Activated naive CD4-positive, alpha-beta T cell treated with anti-CD3 and anti-CD28 coated beads, Interleukin-2, amount 50 U/mL, for 72 hours (primary cell): Measurements from ENCODE around the gene TLDC2. TPM values are rescaled to one million over a fixed set of nuclear protein-coding genes. Genes with fewer than 3 reads are reported as not detected.
"Not testable (repeated sequence)": the region's sequence is repeated elsewhere in the genome, so short reads cannot be mapped to it uniquely, and the experiment has no call there.

Experiments
- ATAC-seq, 2 donors: fragments of 150-1000 bp; cut with Tn5 transposase; 2 replicates each; pipeline ENCODE4 v1.10.0; 2021; ENCODE audit warnings: mild to moderate bottlenecking in 2 of 2, moderate library complexity in 2 of 2
- DNase-seq, 2 donors: peaks; one replicate each; pipeline ENCODE4 v3.0.0; 2021 to 2022; ENCODE audit warnings: low spot score in 2 of 2
- H3K27ac Mint-ChIP-seq, 2 donors: one replicate each; pipeline ENCODE4 v1.8.0; 2022; ENCODE audit warnings: mild to moderate bottlenecking in 2 of 2, mixed read lengths in 2 of 2
- H3K36me3 Mint-ChIP-seq, 2 donors: one replicate each; pipeline ENCODE4 v1.8.0; 2022; ENCODE audit warnings: mixed read lengths in 2 of 2
- H3K9me3 Mint-ChIP-seq, 2 donors: one replicate each; pipeline ENCODE4 v1.8.0; 2022; ENCODE audit warnings: mixed read lengths in 2 of 2
- total RNA-seq, 2 donors: library from RNA; stranded (reverse); gene quantifications; one replicate each; pipeline ENCODE4 v1.2.3, GENCODE V29; 2022

Gene TLDC2
- total RNA-seq, 2 donors from 2014 or later = not detected

DNA sequence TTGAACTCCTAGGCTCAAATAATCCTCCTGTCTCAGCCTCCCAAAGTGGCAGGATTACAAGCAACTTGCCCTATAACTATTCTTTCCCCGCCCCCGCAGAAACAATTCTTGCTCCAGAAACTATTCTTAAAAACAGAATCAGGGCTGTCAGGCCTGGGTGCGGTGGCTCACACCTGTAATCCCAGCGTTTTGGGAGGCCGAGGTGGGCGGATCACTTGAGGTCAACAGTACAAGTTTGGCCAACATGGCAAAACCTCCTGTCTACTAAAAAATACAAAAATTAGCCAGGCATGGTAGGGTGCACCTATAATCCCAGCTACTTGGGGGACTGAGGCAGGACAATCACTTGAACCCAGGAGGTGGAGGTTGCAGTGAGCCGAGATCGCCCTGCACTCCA, 44.4 kb downstream of the TLDC2 start:
- ATAC-seq (no peak), DNase-seq (no peak)
- H3K27ac Mint-ChIP-seq = peak overlapping the region in 1 of 2 donors; percentile 54
- H3K9me3 Mint-ChIP-seq = no peaks in the 10 kb centered on the region
- H3K36me3 Mint-ChIP-seq = no peaks in the 10 kb centered on the region

- H3K27ac Mint-ChIP-seq = peak overlapping the region; percentile 72 to 92
- DNase-seq (no peak), ATAC-seq (no peak)
- H3K36me3 Mint-ChIP-seq = peaks cover 0 to 11% of the 10 kb centered on the region in 2 donors
- no peaks in the 10 kb centered on the region for H3K9me3 Mint-ChIP-seq
Measured at GRCh38 chr20:36924167-36925045, 48.5 kb downstream of the TLDC2 start.

DNA sequence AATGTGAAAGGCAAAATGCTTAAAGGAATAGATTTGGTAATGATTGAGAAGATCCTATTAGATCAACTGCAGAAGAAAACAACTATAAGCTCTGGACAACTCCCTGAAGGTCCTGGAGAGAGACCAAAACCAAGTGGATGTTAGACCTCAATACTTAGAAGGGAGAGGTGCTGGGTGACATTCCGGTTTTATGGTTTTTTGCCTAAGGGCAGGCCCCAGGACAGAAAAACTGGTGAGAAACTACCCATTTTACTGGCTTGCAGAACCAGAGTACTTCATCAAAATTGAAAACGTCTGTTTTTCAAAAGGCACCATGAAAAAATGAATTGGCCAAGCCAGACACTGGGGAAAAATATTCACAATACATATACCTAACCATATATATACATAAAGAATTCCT, 49.3 kb downstream of the TLDC2 start:
- Mint-ChIP-seq H3K27ac (no peak overlapping the region), H3K36me3 (peaks cover 0 to 19% of the 10 kb centered on the region in 2 donors), H3K9me3 (no peaks in the 10 kb centered on the region)
- ATAC-seq (no peak), DNase-seq (no peak)

DNA sequence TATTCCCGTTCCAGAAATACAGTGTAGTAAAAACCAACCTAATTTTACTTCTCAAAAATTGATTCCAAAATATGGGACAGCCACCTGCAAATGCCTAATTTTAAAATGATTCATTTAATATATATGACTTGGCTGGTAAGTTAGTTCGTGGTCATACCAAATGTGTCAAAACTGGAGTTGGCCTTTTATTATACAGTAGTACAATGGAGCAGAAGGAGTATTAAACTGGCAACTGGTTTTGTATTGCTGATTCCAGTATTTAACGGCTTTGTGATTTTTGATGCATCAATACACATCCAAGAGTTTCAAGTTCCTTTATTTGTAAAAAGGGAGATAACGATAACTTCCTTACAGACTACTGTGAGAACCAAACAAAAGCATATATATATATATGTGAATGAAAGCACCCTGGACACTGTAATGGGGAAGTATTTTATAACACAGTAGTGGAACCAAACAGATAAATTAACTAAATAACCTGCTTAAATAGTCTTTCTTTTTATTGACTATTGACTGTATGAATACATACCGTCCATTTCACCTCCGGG, 50.8 kb downstream of the TLDC2 start:
- ATAC-seq = peak in 1 of 2 donors; percentile 50
- Mint-ChIP-seq H3K9me3 (no peaks in the 10 kb centered on the region), H3K27ac (no peak overlapping the region), H3K36me3 (peaks cover 6 to 32% of the 10 kb centered on the region in 2 donors)
- DNase-seq = no peak

- DNase-seq = no peak
- Mint-ChIP-seq H3K27ac (peak overlapping the region in 1 of 2 donors; percentile 29), H3K9me3 (no peaks in the 10 kb centered on the region), H3K36me3 (peaks cover 6 to 32% of the 10 kb centered on the region in 2 donors)
- no peak for ATAC-seq
Measured at GRCh38 chr20:36927704-36928103, 51.8 kb downstream of the TLDC2 start.

DNA sequence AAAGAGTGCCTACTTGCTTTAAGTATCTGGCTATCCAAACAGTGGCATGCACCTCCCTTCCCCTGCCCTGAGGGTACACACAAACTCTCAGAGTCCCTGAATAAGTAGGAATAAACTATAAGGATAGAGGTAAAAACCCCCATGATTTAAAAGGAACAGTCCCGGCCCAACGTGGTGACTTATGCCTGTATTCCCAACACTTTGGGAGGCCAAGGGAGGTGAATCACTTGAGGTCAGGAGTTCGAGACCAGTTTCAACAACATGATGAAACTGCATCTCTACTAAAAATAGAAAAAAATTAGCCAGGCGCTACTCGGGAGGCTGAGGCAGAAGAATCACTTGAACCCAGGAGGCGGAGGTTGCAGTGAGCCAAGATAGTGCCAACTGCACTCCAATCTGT, 53.4 kb downstream of the TLDC2 start:
- Mint-ChIP-seq H3K27ac (peak overlapping the region; percentile 22 to 78), H3K36me3 (peaks cover 6 to 32% of the 10 kb centered on the region in 2 donors), H3K9me3 (no peaks in the 10 kb centered on the region)
- DNase-seq (no peak), ATAC-seq (no peak)

DNA sequence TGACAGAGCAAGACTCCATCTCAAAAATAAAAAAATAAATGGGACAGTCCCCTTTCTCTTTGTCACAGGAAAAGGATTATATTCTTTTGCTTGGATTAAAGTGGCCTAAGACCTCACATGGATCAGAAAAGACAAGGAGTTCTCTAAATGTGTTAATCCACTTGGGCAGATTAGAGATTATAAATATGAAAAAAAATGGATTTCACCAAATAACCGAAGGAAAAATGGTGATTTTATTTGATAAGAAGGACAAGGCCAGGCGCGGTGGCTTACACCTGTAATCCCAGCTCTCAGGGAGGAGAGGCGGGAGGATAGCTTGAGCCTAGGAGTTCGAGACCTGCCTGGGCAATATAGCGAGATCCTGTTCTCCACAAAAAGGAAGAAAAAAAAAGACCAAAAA, 53.8 kb downstream of the TLDC2 start:
- H3K9me3 Mint-ChIP-seq = no peaks in the 10 kb centered on the region
- peak overlapping the region; percentile 78 to 89 for H3K27ac Mint-ChIP-seq
- H3K36me3 Mint-ChIP-seq = peaks cover 6 to 32% of the 10 kb centered on the region in 2 donors
- no peak for DNase-seq
- ATAC-seq = no peak

- not testable (repeated sequence) for ATAC-seq, DNase-seq, H3K9me3 Mint-ChIP-seq
- H3K27ac Mint-ChIP-seq = peak overlapping the region; percentile 44 to 78
- peaks cover 6 to 32% of the 10 kb centered on the region in 2 donors for H3K36me3 Mint-ChIP-seq
Measured at GRCh38 chr20:36932067-36932466, 56.1 kb downstream of the TLDC2 start.

DNA sequence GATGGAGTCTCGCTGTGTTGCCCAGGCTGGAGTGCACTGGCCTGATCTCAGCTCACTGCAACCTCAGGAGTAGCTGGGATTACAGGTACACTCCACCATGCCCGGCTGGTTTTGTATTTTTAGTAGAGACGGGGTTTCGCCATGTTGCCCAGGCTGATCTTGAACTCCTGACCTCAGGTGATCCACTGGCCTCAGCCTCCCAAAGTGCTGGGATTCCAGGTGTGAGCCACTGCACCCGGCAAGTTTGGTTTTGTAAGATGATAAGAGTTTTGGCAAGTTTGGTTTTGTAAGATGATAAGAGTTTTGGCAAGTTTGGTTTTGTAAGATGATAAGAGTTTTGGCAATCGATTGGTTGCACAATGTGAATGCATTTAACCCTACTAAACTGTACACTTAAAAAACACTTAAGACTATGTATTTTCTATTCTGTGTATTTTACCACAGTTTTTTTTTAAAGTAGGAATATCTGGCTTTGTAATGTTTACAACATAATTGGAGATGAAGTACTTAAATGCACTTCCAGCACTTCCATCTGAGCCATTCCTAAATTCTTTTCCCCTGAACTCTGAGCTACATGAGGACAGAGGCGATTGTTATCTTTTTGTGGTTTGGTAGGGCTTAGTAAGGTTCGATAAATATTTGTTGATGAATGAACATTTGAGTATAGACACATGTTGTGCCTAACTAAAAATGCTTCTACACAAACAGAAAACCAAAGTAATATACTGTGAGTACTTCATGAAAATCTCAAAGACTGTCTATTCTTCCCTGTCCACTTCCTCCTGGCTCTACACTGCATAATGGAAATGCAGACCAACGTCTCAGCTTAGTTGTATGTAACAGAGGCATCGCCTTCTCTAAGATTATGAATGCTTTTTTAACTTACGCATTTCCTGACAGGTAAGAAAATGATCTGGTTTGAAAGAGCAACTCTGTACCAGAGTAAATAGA, 56.8 kb downstream of the TLDC2 start:
- Mint-ChIP-seq H3K36me3 (peaks cover 6 to 32% of the 10 kb centered on the region in 2 donors), H3K9me3 (no peaks in the 10 kb centered on the region), H3K27ac (peak overlapping the region; percentile 44 to 78)
- DNase-seq (no peak), ATAC-seq (no peak)

DNA sequence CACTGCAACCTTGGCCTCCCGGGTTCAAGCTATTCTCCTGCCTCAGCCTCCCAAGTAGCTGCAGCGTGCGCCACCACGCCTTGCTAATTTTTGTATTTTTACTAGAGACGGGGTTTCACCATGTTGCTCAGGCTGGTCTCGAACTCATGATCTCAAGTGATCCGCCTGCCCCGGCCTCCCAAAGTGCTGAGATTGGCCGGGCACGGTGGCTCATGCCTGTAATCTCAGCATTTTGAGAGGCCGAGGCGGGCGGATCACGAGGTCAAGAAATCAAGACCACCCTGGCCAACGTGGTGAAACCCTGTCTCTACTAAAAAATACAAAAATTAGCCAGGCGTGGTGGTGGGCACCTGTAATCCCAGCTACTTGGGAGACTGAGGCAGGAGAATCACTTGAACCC, 57.6 kb downstream of the TLDC2 start:
- ATAC-seq, DNase-seq, H3K27ac Mint-ChIP-seq, H3K9me3 Mint-ChIP-seq: not testable (repeated sequence)
- H3K36me3 Mint-ChIP-seq = peaks cover 6 to 29% of the 10 kb centered on the region in 2 donors

- Mint-ChIP-seq H3K27ac (peak overlapping the region in 1 of 2 donors; percentile 65), H3K9me3 (no peaks in the 10 kb centered on the region), H3K36me3 (peaks cover 0 to 6% of the 10 kb centered on the region in 2 donors)
- no peak for DNase-seq
- ATAC-seq = no peak
Measured at GRCh38 chr20:36936341-36936740, 60.4 kb downstream of the TLDC2 start.

- not testable (repeated sequence) for H3K36me3 Mint-ChIP-seq, H3K9me3 Mint-ChIP-seq, DNase-seq, ATAC-seq
- peak overlapping the region; percentile 10 to 65 for H3K27ac Mint-ChIP-seq
Measured at GRCh38 chr20:36936761-36937401, 60.9 kb downstream of the TLDC2 start.

DNA sequence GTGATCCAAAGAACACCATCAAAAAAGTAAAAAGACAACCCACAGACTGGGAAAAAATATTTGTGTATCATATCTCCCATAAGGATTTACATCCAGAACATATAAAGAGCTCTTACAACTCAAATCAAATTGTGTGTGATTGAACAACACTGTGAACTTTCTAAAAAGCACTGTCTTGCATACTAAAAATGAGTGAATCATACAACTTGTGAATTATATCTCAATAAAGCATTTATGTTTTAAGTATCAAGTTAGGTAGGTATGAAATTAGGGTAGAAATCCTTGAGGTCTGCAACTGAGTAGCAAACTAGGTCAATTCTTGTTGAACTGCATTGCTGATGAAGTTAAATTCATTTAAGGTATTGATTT, 61.4 kb downstream of the TLDC2 start:
- Mint-ChIP-seq H3K27ac (peak overlapping the region; percentile 10 to 65), H3K36me3 (peaks cover 0 to 6% of the 10 kb centered on the region in 2 donors), H3K9me3 (no peaks in the 10 kb centered on the region)
- ATAC-seq (no peak), DNase-seq (no peak)

DNA sequence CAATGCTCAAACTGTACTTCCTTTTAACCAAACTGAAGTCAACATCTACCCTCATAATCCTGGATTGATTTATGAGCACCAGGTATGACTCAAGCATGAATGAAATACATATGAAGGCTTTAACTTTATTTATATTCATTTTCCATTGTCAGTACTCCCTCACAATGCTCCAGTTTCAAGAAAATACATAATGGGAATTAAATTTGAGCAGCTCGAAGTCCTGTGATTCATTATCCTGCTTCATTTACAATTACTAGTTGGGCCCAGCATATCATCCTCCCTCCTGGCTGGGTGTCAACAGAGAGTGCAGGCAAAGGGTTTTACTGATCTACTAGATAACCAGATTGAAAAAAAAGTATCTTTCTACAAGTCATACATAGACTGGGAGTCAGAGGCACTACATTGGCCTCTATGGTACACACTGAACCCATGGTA, 65.5 kb downstream of the TLDC2 start:
- Mint-ChIP-seq H3K27ac (peak overlapping the region; percentile 69 to 92), H3K36me3 (peaks cover 4 to 30% of the 10 kb centered on the region in 2 donors), H3K9me3 (no peaks in the 10 kb centered on the region)
- ATAC-seq (peak; percentile 70 to 72), DNase-seq (no peak)
